ENCODE measurements around the gene GPC5.
"Not testable (repeated sequence)": the region's sequence is repeated elsewhere in the genome, so short reads cannot be mapped to it uniquely, and the experiment has no call there.

The GPC5 gene

DNA sequence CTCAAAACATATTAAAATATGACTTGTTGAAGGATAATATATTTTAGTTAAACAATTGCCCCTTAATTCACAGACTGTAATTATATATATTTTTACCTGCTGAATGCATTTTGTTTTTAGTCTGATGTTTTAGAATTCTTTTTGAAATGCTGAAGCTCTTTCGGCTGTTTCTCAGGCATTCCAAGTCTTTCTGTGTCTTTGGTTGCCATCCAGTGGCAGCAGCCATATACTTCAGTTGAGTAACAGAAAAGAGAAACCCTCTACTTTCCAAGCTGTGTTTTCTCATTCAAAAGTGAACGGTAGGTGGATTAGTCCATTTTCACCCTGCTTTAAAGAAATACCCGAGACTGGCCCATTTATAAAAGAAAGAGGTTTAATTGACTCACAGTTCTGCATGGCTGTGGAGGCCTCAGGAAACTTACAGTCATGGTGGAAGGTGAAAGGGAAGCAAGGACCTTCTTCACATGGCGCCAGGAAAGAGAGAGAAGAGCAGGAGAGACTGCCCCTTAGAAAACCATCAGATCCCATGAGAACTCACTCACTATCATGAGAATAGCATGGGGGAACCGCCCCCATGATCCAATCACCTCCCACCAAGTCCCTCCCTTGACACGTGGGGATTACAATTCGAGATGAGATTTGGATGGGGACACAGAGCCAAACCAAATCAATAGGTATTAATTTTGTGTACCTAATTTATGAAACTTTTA lies 383.7 kb downstream of the GPC5 start:
- not testable (repeated sequence) for DNase-seq (ENCODE audit: low read depth)

DNA sequence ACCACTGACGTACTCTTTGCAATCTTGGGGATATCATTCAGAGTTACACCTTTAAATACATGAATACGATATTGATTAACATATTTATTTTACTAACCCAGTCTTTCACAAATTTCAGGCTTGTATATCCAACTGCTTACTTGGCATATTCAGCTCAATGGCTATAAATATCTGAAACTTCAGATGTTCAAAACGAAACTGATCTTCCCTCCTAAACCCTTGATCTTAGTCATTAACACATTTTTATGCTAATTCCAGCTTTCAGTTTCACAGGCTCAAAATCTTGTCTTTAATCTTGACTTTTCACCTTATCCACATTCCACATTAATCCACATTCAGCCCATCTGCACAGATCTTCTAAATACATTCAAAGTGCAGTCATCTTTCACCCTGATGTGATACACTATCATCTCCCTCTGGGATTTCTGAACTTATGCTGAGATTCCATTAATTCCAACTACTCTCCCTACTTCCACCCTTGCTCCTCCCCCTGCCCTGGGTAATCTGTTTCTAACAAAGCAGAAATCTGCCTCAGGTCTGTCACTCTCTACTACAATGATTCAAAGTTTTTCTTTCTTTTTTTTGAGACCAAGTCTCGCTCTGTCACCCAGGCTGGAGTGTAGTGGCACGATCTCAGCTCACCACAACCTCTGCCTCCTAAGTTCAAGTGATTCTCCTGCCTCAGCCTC lies 387.2 kb downstream of the GPC5 start:
- DNase-seq (ENCODE audit: low read depth): no peak

DNA sequence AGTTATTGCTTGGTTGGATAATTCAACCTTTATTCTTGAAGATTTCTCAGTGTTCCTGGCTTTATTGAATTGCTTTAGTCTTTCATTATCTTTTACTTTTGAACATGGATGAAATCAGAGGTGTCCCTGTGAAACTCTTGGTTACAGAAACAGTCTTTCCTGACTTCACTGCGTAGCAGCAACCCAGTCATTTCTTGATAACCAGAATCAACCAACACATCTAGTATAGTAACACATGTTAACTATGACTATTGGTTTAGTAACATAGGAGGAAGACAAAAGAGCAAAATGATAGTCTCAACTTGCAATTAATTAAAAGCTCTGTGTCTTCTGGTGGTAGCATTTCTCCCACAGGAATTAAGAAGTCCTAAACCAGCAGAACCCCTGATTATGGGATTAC lies 393.6 kb downstream of the GPC5 start:
- DNase-seq (ENCODE audit: low read depth): no peak

DNA sequence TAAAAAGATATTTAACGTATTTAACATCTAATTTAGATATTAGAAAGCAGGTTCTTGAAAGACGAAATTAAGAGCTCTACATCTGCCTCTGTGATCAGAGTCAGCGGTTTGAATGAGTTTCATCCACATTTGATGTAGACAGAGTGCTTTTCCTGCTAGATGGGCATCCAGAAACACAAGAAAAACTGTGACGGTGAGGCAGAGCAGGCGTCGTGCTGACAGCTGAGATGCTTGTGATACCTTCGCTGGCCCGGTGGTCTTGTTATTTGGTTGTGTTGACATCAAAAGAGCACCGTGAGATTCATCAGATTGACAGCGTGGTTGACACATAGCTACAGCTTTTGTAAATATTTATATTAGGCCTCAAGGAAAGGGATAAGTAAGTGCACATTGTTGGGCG lies 399.1 kb downstream of the GPC5 start:
- no peak for DNase-seq (ENCODE audit: low read depth)

- DNase-seq (ENCODE audit: low read depth): not testable (repeated sequence)
Observed at GRCh38 chr13:91798338-91798737, 399.9 kb downstream of the GPC5 start.

DNA sequence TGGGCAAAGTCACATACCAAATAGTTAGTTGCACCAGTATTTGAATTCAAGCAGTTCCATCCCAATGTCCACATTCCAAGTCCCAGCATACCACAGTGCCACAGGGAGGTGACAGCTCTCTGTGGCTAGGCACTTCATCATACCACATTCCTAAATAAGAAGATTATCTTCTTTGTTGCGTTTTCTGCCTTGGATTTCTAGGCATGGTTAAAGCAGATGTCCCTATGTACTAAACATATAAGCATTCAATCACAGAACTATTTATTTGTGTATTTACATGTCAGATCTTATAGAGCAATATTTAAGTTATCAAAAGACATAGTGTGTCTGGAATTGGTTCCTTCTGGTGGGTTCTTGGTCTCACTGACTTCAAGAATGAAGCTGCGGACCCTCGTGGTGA lies 403.4 kb downstream of the GPC5 start:
- DNase-seq (ENCODE audit: low read depth): not testable (repeated sequence)

DNA sequence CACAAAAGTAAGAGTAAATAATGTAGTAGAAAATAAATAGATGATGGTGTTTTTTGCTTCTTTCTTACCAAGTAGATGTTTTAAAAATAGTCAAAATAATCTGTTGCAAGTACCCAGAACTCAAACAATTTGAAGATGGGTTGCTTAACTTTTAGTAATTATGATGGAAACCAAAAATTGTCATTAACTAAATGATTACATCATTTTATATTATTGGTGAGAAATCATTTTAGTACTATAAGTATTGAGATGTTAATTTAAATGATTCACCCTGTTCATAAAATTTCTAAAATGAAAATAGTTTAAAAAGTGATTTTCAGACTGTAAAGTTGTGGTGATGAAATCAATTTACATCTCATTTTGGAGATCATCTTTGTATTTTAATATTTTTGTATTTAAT lies 404.5 kb downstream of the GPC5 start:
- no peak for DNase-seq (ENCODE audit: low read depth)

GRCh38 chr13:91804724-91805123 lies 406.3 kb downstream of the GPC5 start:
- no peak for DNase-seq (ENCODE audit: low read depth)

DNA sequence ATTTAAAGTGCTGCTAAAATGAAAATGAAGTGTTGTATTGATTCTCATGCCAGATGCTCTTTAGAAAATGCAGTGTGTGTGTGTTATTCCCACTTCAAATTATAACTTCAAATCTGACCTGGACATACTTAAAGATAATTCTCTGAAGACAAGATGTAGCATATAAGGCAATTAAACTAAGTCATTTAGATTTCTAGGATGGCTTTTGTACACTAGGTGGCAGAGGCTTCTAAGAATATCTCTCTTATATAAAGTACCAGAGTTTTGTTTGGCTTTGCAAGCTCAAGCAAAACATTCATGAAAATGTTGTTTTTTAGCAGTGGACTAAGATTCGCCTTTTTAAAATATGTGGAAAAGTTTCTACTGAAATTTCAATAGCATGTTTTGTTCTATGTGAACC lies 407.2 kb downstream of the GPC5 start:
- no peak for DNase-seq (ENCODE audit: low read depth)

DNA sequence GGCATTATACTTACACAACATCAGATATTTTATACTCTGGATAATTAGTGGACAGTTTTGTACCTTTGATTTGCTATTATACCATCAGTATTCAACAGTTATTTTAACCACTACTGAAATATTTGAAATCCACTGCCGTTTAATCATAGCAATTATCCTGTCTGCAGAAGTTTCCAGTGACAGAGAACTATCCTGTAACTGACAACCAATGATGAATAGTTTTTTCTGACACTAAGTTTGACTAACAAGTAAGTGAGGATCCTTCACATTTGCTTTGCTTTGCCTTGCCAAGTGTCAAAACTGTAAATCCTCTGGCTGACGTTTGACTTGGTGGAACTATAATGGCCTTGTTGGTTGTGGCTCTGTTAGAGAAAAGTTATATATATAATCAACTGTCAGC lies 410.7 kb downstream of the GPC5 start:
- DNase-seq (ENCODE audit: low read depth): no peak

- no peak for DNase-seq (ENCODE audit: low read depth)
Observed at GRCh38 chr13:91813253-91813652, 414.8 kb downstream of the GPC5 start.

- DNase-seq (ENCODE audit: low read depth): no peak
Observed at GRCh38 chr13:91816263-91816807, 417.9 kb downstream of the GPC5 start.

DNA sequence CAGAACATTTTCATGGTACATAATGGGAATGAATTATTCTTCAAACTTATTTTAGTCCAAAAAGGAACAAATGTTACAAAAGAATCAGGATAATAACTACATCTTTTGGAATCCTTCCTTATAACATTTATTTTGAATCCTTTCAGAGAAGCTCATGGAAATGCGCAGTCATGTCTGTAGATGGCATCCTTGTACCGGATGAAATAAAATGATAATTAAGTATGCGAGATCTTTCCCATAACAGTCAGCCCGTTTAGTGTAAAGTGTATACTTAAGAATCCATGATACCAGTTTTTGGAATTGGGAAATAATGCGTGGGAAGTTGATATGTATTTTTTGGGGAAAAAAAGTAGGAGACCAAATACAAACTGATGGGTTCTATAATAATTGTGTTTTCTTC lies 418.8 kb downstream of the GPC5 start:
- no peak for DNase-seq (ENCODE audit: low read depth)

DNA sequence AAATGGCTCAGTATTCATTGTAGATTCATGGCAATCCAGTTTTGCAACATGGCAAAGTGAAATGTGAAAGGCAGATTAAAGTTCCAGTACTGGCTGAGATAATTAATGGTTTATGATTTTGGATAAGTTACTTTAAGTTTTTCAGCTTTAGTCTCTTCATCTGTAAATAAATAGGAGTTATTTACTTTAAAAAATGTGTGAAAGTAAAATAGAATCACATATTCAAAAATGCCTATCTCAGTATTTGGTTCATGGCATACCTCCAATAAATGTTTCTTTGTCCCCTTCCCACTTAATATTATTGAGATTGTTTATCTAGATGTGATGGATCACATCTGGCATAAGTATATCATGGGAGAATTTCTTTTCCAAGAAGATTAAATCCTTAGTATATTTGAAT lies 426.0 kb downstream of the GPC5 start:
- DNase-seq (ENCODE audit: low read depth): no peak

- DNase-seq (ENCODE audit: low read depth): no peak
Observed at GRCh38 chr13:91825516-91825915, 427.1 kb downstream of the GPC5 start.

DNA sequence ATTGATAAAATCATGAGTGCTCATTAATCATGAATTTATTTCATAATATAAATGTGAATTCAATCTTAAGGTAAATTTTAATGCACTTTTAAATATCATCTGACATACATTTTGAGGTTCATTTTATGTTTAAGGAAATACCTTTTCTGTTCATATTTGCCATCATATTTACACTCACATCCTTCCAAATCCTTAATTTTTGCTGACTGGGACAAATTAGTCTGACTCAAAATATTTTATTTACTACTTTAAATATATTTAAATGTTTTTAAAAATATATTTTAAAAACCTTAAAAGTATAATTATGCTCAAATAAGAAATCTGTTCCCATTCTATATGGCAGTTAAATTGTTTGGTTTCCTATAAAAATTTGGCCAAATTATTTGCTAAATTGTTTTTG lies 438.1 kb downstream of the GPC5 start:
- DNase-seq (ENCODE audit: low read depth): no peak

DNA sequence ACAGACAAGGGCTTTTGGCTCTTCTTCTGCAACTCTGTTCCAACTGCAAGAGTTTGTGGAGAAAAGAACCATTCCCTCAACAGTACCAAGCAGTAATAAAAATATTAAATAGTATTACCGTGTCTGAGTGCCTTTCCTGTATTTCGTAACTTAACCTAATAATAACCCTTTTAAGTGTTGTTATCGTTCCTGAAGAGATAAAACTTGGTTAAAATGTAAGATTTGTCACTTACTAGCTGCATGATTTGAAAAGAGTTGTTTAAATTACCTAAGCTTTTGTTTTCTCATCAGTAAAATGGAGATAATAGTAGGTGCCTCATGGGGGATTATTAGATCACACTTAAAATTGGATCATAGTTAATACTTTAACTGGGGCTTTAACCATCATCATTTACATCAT lies 447.2 kb downstream of the GPC5 start:
- DNase-seq (ENCODE audit: low read depth): no peak

GRCh38 chr13:91863699-91864098 lies 465.3 kb downstream of the GPC5 start:
- DNase-seq (ENCODE audit: low read depth): no peak

DNA sequence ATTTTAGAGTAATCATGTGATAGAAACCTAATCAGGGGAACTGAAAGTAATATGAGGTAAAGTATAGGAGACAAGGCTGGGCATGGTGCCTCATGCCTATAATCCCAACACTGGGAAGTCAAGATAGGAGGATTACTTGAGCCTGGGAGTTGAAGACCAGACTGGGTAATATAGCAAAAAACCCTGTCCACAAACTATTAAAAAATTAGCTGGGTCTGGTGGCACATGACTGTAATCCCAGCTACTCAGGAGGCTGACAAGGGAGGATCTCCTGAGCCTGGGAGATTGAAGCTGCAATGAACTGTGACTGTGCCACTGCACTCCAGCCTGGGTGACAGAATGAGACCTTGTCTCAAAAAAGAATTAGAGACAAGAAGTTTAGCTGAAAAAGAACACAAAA lies 469.9 kb downstream of the GPC5 start:
- DNase-seq (ENCODE audit: low read depth): no peak

GRCh38 chr13:91878491-91878890 lies 480.1 kb downstream of the GPC5 start:
- no peak for DNase-seq (ENCODE audit: low read depth)

- DNase-seq (ENCODE audit: low read depth): no peak
Observed at GRCh38 chr13:91879360-91879759, 480.9 kb downstream of the GPC5 start.

DNA sequence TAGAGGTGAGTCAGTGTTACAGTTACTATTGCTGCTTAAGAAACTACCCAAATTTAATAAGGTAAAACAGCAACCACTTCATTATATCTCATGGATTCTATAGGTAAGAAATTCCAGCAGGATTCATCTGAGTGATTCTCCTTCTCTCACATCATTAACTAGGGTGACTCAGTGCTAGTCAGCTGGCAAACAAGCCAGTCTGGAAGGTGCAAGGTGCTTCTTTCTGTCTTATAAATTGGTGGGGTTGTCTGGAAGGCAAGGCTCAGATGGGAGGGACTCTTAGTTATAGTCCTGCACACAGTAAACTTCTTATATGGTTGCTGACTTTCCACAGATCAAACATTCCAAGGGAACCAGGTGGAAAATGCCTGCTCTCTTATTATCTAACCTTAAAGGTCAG lies 484.5 kb downstream of the GPC5 start:
- no peak for DNase-seq (ENCODE audit: low read depth)

DNA sequence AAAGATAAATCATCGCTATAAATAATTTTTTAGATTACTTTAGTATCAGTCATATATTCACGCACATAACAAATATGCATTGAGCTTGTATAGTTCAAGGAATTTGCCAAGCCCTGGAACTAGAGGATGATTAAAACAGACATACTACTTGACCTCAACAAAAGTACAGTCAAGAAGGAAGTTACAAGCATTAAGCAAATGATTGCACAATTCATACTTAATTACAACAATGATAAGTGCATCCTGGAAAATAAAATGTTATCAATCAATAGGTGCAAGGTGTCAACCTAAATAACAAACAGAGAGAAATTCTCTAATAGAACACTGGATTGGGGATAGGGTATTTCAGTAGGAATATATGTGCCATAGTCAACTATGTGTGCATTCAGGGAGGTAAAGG lies 491.2 kb downstream of the GPC5 start:
- no peak for DNase-seq (ENCODE audit: low read depth)

GRCh38 chr13:91891141-91891540 lies 492.7 kb downstream of the GPC5 start:
- no peak for DNase-seq (ENCODE audit: low read depth)

Measured in HS-5 (cell line).